Liver (tissue), 9 donors: Measurements from ENCODE around the gene REG3G. TPM values are rescaled to one million over a fixed set of nuclear protein-coding genes. Genes with fewer than 3 reads are reported as not detected.

Experiments
- DNase-seq: peaks from one replicate; pipeline ENCODE4 v3.0.0-alpha.2; 2017; ENCODE audit warnings: low spot score
- H3K27ac ChIP-seq, 2 donors: one replicate each; pipeline ENCODE4 v1.7.0; 2013; ENCODE audit warnings: inconsistent platforms in 2 of 2, low read length in 2 of 2, control low read depth in 1 of 2, low read depth in 1 of 2, mild to moderate bottlenecking in 1 of 2
- H3K27me3 ChIP-seq, 4 donors: one replicate each; pipeline versions ENCODE4 v1.6.1 to v1.7.0; 2013; ENCODE audit warnings: low read length in 3 of 4, inconsistent platforms in 1 of 4, mild to moderate bottlenecking in 1 of 4, moderate library complexity in 1 of 4; ENCODE audit not compliant: control insufficient read depth in 4 of 4, insufficient read depth in 4 of 4
- H3K36me3 ChIP-seq, 4 donors: one replicate each; pipeline versions ENCODE4 v1.6.1 to v1.7.0; 2013; ENCODE audit warnings: low read length in 3 of 4, mild to moderate bottlenecking in 3 of 4, low read depth in 1 of 4, moderate library complexity in 1 of 4; ENCODE audit not compliant: control insufficient read depth in 4 of 4, insufficient read depth in 3 of 4
- H3K4me1 ChIP-seq, 4 donors: one replicate each; pipeline versions ENCODE4 v1.6.1 to v1.7.0; 2013; ENCODE audit warnings: low read length in 3 of 4, mild to moderate bottlenecking in 3 of 4, moderate library complexity in 1 of 4; ENCODE audit not compliant: control insufficient read depth in 4 of 4, insufficient read depth in 4 of 4
- H3K4me3 ChIP-seq, 3 donors: one replicate each; pipeline versions ENCODE4 v1.6.1 to v1.7.0; 2013; ENCODE audit warnings: low read length in 3 of 3, control low read depth in 1 of 3, low read depth in 1 of 3, mild to moderate bottlenecking in 1 of 3
- H3K9ac ChIP-seq, 2 donors: one replicate each; pipeline ENCODE4 v1.7.0; 2013; ENCODE audit warnings: low read length in 2 of 2, mild to moderate bottlenecking in 2 of 2, moderate library complexity in 2 of 2, control low read depth in 1 of 2, low read depth in 1 of 2
- H3K9me3 ChIP-seq, 4 donors: one replicate each; pipeline versions ENCODE4 v1.6.1 to v1.7.0; 2013; ENCODE audit warnings: low read length in 3 of 4; ENCODE audit not compliant: control insufficient read depth in 4 of 4
- CTCF ChIP-seq: fragments of 150-350 bp; IDR thresholded peaks from 2 replicates; pipeline ENCODE4 v1.5.1; 2017; ENCODE audit warnings: improper control_type of control experiment, low read depth, low read length; ENCODE audit not compliant: missing input control
- EGR1 ChIP-seq, 2 donors: IDR thresholded peaks; 2 replicates each; pipeline ENCODE4 v1.6.1; 2016 to 2018; ENCODE audit warnings: antibody characterized with exemption in 2 of 2, low read depth in 2 of 2
- FOXA1 ChIP-seq: IDR thresholded peaks from 2 replicates; pipeline ENCODE4 v1.6.1; 2016; ENCODE audit warnings: antibody characterized with exemption
- FOXA2 ChIP-seq: IDR thresholded peaks from 2 replicates; pipeline ENCODE4 v1.6.1; 2016; ENCODE audit warnings: antibody characterized with exemption
- GABPA ChIP-seq, 2 donors: IDR thresholded peaks in 1 of 2; conservative IDR thresholded peaks in 1 of 2; 2 replicates each; pipeline ENCODE4 v1.6.1; 2016; ENCODE audit warnings: antibody characterized with exemption in 2 of 2, mild to moderate bottlenecking in 1 of 2, moderate library complexity in 1 of 2
- HNF4A ChIP-seq, 2 donors: conservative IDR thresholded peaks; 2 replicates each; pipeline ENCODE4 v1.6.1; 2016; ENCODE audit warnings: antibody characterized with exemption in 2 of 2, mild to moderate bottlenecking in 2 of 2
- HNF4G ChIP-seq: IDR thresholded peaks from 2 replicates; pipeline ENCODE4 v1.6.1; 2016; ENCODE audit warnings: antibody characterized with exemption
- JUND ChIP-seq, 2 donors: IDR thresholded peaks; 2 replicates each; pipeline ENCODE4 v1.6.1; 2016; ENCODE audit warnings: antibody characterized with exemption in 2 of 2
- MAX ChIP-seq: IDR thresholded peaks from 2 replicates; pipeline ENCODE4 v1.6.1; 2016; ENCODE audit warnings: antibody characterized with exemption
- NR2F2 ChIP-seq: IDR thresholded peaks from 2 replicates; pipeline ENCODE4 v1.6.1; 2016; ENCODE audit warnings: antibody characterized with exemption
- RAD21 ChIP-seq, 2 donors: IDR thresholded peaks; 2 replicates each; pipeline ENCODE4 v1.6.1; 2016; ENCODE audit warnings: antibody characterized with exemption in 2 of 2, mild to moderate bottlenecking in 2 of 2
- REST ChIP-seq: IDR thresholded peaks from 2 replicates; pipeline ENCODE4 v1.6.1; 2016; ENCODE audit warnings: antibody characterized with exemption, mild to moderate bottlenecking
- RXRA ChIP-seq, 2 donors: IDR thresholded peaks; 2 replicates each; pipeline ENCODE4 v1.6.1; 2017 to 2018; ENCODE audit warnings: antibody characterized with exemption in 2 of 2, mild to moderate bottlenecking in 1 of 2
- SP1 ChIP-seq: IDR thresholded peaks from 2 replicates; pipeline ENCODE4 v1.6.1; 2018; ENCODE audit warnings: antibody characterized with exemption, mild to moderate bottlenecking
- TAF1 ChIP-seq: conservative IDR thresholded peaks from 2 replicates; pipeline ENCODE4 v1.6.1; 2016; ENCODE audit warnings: antibody characterized with exemption, mild to moderate bottlenecking
- YY1 ChIP-seq: IDR thresholded peaks from 2 replicates; pipeline ENCODE4 v1.6.1; 2016; ENCODE audit warnings: antibody characterized with exemption, mild to moderate bottlenecking
- ZBTB33 ChIP-seq: IDR thresholded peaks from 2 replicates; pipeline ENCODE4 v1.6.1; 2016; ENCODE audit warnings: antibody characterized with exemption
- WGBS: extraction: QIAGEN DNeasy Blood & Tissue Kit; methylation state at CpG from one replicate; pipeline ENCODE4 v1.1.7; 2013; 5-methylcytosine and 5-hydroxymethylcytosine counted together
- polyA plus RNA-seq, 2 donors: library from polyadenylated mRNA; stranded (reverse) in 1 of 2; unstranded in 1 of 2; fragments of 200-250 nt in 1 of 2; fragments of >200 nt in 1 of 2; fragmentation: Nextera tagmentation in 1 of 2; extraction: Ambion mirVana in 1 of 2; gene quantifications; one replicate each; pipeline versions ENCODE4 v1.2.1 to v1.2.3, GENCODE V29; 2013 to 2015
- total RNA-seq, 2 donors: library from RNA; depleted of rRNA; stranded (reverse); fragments of >200 nt; gene quantifications; one replicate each; pipeline ENCODE4 v1.2.3, GENCODE V29; 2014
- TF ChIP-seq, protein P1 (sequence below): IDR thresholded peaks from 2 replicates; pipeline ENCODE4 v1.6.1; 2016; ENCODE audit warnings: antibody characterized with exemption
- donor health status: healthy.
- donor health status: healthy.
- donor health status: healthy.
- donor health status: healthy.
- donor health status: healthy.

The REG3G gene
- total and polyA plus RNA-seq, 4 donors, result 0.28 TPM; not detected in 3

DNA sequence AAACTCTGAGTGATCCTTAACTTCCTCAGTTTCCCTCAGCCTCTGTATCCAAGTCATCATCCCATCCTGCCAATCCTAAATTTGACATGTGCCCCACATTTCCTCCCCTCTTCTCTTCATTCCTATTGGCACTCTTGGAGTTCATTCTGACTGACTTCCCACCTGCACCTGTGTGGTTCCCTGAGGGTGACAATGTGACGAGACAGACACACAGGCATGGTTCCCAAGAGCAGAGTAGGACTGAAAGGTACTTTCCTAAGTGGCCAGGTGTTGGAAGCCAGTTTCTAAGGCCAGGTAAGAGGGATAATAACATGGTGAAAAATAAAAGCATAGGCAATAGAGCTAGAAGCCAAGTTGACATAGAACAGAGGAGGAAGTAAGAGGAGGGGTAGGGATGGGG is 24.2 kb upstream of the REG3G start:
- H3K27me3 ChIP-seq, result peaks cover 0 to 2% (median 0%) of the 10 kb centered on the region in 4 donors
- TF ChIP-seq MAX (no peak), RAD21 (IDR thresholded peaks at IDR 0.05) (no peak), GABPA (IDR thresholded peaks at IDR 0.05 in 1 of 2, conservative IDR thresholded peaks at IDR 0.05 in 1 of 2) (no peak), HNF4G (no peak), CTCF (no peak), HNF4A (conservative IDR thresholded peaks at IDR 0.05) (no peak), REST (no peak), FOXA2 (no peak), JUND (IDR thresholded peaks at IDR 0.05) (no peak), NR2F2 (no peak), ZBTB33 (no peak), TAF1 (no peak), EGR1 (IDR thresholded peaks at IDR 0.05; ENCODE audit: low read depth in 2 of 2) (no peak), YY1 (no peak), RXRA (IDR thresholded peaks at IDR 0.05) (no peak), FOXA1 (no peak), SP1 (no peak)
- TF ChIP-seq, protein P1, sequence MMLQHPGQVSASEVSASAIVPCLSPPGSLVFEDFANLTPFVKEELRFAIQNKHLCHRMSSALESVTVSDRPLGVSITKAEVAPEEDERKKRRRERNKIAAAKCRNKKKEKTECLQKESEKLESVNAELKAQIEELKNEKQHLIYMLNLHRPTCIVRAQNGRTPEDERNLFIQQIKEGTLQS, result no peak
- H3K36me3 ChIP-seq, result no peaks in the 10 kb centered on the region
- WGBS, result 88% methylated on average over 1 of the region's 1 CpG
- no peaks in the 10 kb centered on the region for H3K9me3 ChIP-seq
- no peak overlapping the region for H3K9ac ChIP-seq
- H3K27ac ChIP-seq, result no peak overlapping the region
- H3K4me1 ChIP-seq, result no peaks in the 10 kb centered on the region
- no peak for DNase-seq
- H3K4me3 ChIP-seq, result no peak overlapping the region

GRCh38 chr2:79004680-79005079 is 20.8 kb upstream of the REG3G start:
- Histone ChIP-seq H3K4me1 (no peaks in the 10 kb centered on the region), H3K36me3 (no peaks in the 10 kb centered on the region), H3K27me3 (peaks cover 0 to 2% (median 0%) of the 10 kb centered on the region in 4 donors), H3K9ac (no peak overlapping the region), H3K4me3 (no peak overlapping the region), H3K27ac (no peak overlapping the region), H3K9me3 (no peaks in the 10 kb centered on the region)
- WGBS, result 52% methylated on average over 5 of the region's 5 CpGs
- no peak for DNase-seq
- no peak for TF ChIP-seq FOXA2
- no peak for TF ChIP-seq TAF1
- TF ChIP-seq FOXA1, result no peak
- no peak for TF ChIP-seq RXRA (IDR thresholded peaks at IDR 0.05)
- no peak for TF ChIP-seq NR2F2
- no peak for TF ChIP-seq REST
- TF ChIP-seq, protein P1, result no peak
- no peak for TF ChIP-seq CTCF
- no peak for TF ChIP-seq GABPA (IDR thresholded peaks at IDR 0.05 in 1 of 2, conservative IDR thresholded peaks at IDR 0.05 in 1 of 2)
- TF ChIP-seq HNF4A (conservative IDR thresholded peaks at IDR 0.05), result no peak
